Stimulated activated CD4-positive, alpha-beta T cell treated with anti-CD3 and anti-CD28 coated beads, Interleukin-15, amount 100 ng/mL, for 48 hours (primary cell): ENCODE data around the gene PAIP2.
"Not testable (repeated sequence)": the region's sequence is repeated elsewhere in the genome, so short reads cannot be mapped to it uniquely, and the experiment has no call there.

Experiments used
- DNase-seq, 2 donors: peaks; one replicate each; pipeline ENCODE4 v3.0.0-alpha.2; 2020; ENCODE audit warnings: low read depth in 2 of 2

The PAIP2 gene

DNA sequence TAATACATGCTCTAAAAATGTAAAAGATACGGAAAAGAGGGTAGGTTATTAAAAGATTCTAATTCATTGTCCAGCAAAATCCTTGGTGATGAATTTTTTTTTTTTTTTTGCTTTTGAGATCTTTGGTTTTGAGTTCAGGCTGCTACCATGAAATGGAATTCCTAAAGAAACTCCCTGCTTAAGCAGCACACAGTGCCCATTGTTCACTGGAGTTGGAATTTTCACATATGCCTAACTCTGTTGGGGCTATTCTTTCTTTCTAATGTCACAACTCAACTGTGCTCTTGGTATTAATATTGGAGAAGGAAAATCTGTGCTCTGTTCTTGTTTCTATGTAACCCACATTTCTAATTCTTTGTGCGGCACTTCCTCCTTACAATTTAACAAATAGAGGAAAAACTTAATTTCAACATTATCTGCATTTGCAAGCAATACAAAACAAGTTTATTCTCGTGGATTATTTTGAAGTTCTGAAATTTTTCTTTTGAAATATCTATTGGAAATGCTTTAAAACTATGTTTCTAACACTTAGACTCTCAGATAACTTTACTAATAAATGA, 26.5 kb upstream of the PAIP2 start:
- DNase-seq: no peak

DNA sequence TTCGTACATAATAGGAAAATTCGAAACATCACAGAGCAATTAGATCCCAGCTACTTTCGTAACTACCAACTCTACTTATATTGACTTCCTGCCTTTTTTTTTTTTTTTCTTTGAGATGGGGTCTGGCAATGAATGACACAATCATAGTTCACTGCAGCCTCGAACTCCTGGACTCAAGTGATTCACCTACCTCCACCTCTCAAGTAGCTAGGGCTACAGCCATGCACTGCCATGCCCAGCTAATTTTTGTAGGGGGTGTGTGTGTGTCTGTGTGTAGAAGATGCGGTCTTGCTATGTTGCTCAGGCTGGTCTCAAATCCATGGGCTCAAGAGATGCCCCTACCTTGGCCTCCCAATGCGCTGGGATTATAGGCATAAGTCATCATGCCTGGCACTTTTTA, 5.8 kb upstream of the PAIP2 start:
- DNase-seq: no peak

- no peak for DNase-seq
Observed at GRCh38 chr5:139340051-139340450, 1.6 kb upstream of the PAIP2 start.

GRCh38 chr5:139341187-139341688, 416 bp upstream of the PAIP2 start:
- DNase-seq: no peak

DNA sequence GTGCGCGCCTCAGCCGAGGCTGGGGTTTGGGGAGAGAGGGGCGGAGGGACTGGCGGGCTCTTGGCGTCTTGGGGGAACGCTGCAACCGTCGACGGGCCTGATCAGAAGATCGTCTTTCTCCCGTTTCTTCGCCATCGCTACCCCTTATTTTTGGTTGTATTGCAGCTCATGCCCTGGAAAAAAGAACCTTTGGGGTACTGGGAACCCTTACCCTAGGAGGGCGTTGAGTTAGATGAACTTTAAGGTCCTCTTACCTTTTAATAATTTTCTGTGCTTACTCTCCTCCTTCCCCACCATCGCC, 719 bp downstream of the PAIP2 start:
- no peak for DNase-seq

GRCh38 chr5:139343476-139343875, 1.8 kb downstream of the PAIP2 start:
- DNase-seq: no peak

DNA sequence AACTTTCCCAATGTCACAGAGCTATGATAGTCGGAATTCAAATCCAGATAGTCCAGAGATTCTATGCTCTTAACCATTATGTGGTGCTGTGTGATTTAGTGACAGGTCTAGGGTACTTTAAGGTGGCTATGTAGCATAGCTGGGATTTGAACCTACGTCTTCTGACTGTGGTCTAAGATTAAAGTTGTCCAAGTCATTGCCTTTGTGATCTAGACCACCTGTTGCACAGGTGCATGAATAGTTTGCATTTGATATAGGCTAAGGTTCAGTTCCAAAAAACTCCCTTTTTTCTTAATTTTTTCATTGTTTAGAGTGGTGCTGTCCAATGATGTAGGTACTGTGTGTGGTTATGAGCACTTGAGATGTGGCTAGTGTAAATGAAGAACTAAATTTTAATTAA, 2.5 kb downstream of the PAIP2 start:
- DNase-seq: no peak

DNA sequence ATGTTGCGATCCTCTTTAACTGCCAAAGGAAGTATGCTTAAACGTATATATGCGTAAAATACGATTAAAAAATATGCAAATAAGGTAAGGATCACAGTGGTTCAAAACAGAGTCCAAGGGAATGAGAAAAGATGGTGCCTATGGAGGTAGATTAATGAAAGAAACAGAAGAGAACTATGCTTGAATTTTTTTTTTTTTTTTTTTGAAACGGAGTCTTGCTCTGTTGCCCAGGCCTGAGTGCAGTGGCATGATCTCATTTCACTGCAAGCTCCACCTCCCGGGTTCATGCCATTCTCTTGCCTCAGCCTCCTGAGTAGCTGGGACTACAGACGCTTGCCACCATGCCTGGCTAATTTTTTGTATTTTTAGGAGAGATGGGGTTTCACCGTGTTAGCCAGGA, 3.8 kb downstream of the PAIP2 start:
- DNase-seq: not testable (repeated sequence)

- not testable (repeated sequence) for DNase-seq
Observed at GRCh38 chr5:139347863-139348262, 6.2 kb downstream of the PAIP2 start.

- no peak for DNase-seq
Observed at GRCh38 chr5:139354186-139354585, 12.5 kb downstream of the PAIP2 start.

- not testable (repeated sequence) for DNase-seq
Observed at GRCh38 chr5:139355900-139356299, 14.2 kb downstream of the PAIP2 start.

- no peak for DNase-seq
Observed at GRCh38 chr5:139358064-139358463, 16.4 kb downstream of the PAIP2 start.

GRCh38 chr5:139360384-139360783, 18.7 kb downstream of the PAIP2 start:
- DNase-seq: no peak

DNA sequence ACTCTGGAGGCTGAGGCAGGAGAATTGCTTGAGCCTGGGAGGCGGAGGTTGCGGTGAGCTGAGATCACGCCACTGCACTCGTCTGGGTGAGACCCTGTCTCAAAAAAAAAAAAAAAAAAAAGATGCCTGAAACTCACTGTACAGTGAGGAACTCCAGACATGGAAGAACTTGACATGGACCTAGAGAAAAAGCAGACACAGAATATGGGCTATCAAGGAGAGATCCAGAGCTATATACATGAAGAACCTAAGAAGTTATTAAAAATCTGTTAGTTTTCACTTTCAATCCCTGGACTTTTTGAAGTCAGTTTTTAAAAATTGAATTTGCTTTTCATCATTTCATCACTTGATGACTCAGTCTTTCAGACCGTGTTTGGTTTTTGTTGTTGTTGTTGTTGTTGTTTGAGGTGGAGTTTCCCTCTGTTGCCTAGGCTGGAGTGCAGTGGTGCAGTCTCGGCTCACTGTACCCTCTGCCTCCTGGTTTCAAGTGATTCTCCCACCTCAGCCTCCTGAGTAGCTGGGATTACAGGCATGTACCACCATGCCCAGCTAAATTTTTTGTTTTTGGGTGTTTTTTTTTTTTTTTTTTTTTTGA, 20.3 kb downstream of the PAIP2 start:
- DNase-seq: no peak

- DNase-seq: no peak
Observed at GRCh38 chr5:139363937-139364336, 22.3 kb downstream of the PAIP2 start.

DNA sequence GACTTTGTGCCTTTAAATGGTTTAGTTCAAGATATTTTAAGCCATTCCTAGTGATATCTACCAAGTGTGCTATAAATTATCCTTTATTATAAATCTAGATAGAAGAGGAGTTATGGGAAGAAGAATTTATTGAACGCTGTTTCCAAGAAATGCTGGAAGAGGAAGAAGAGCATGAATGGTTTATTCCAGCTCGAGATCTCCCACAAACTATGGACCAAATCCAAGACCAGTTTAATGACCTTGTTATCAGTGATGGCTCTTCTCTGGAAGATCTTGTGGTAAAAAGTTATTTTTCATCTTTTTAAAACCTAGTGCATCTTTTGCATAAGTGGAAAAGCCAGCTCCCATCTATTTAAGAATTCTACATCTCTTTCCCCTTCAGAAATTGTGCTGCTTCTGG, 22.8 kb downstream of the PAIP2 start:
- DNase-seq: no peak

DNA sequence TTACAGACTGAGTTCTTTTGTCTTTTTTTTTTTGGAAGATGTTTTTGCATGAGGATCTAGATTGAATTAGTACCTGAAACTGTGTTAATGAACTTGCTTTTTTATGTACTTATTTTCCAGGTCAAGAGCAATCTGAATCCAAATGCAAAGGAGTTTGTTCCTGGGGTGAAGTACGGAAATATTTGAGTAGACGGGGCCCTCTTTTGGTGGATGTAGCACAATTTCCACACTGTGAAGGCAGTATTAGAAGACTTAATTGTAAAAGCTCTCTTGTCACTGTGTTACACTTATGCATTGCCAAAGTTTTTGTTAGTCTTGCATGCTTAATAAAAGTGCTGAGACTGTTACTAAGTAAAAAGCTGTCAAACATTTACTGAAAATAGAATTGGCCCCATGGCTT, 27.0 kb downstream of the PAIP2 start:
- no peak for DNase-seq

DNA sequence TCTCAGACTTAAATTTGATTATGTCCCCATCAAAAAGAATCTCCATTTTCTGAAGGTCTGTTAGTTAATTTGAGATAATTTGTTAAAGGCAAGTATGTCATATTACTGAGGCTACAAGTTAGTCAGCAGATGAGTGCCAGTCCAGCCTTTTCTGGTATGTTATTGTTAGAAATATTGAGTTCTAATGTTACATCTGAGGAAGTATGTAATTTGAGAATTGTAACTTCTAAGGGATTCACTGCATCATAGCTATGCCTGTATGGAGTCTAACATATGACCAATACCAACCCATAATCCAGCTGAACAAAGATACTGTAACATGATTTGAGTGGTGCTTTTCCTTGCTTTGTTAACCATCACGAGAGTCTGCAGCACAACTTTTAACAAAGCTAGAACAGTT, 27.5 kb downstream of the PAIP2 start:
- no peak for DNase-seq

GRCh38 chr5:139371482-139372435, 30.1 kb downstream of the PAIP2 start:
- DNase-seq: no peak

DNA sequence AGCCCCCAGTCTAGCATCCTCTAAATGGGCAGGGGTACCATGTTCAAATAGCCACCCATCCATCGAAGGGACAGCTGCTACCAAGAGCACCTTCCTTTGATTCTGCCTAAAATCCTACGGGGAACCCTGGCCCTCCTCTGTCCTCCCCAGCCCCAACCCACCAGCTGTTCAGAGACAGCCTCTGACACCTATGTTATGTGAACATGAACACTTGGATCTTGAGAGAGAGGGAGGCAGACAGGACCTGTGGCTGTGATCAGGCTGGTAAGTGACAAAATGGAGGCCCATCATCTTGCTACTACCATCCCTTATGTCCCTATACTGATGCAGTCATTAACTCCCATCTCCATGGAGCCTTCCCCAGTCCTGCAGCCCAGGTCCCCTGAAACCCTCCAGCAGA, 33.3 kb downstream of the PAIP2 start:
- no peak for DNase-seq

DNA sequence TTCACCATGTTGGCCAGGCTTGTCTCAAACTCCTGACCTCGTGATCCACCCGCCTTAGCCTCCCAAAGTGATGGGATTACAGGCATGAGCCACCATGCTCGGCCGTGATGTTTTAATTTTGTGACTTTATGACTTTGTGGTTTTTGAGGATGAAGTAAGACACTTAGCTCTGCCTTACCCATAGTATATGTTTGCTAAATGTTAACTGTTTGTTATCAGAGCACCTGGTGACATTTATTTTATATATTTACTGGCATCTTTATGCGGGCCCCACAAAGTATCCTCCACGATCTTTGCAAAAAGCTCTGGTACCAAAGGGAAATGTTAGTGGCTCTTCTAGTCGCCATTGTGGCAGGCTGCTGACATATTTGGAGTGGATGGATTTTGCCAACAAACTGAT, 34.7 kb downstream of the PAIP2 start:
- DNase-seq: no peak

- no peak for DNase-seq
Observed at GRCh38 chr5:139377226-139377625, 35.6 kb downstream of the PAIP2 start.
